G401 (cell line): Measurements from ENCODE around the gene FKBP3. TPM values are rescaled to one million over a fixed set of nuclear protein-coding genes. Genes with fewer than 3 reads are reported as not detected.

Source experiments
- DNase-seq: peaks from one replicate; pipeline ENCODE4 v3.0.0-alpha.2; 2015; ENCODE audit warnings: low spot score
- in situ Hi-C: cut with HindIII; loops from 2 replicates; pipeline ENCODE4 v1.10.0; 2016; ENCODE audit warnings: low sequenced_read_pairs, mixed read lengths
- total RNA-seq: library from RNA; depleted of rRNA; stranded (reverse); fragments of >200 nt; shearing (Covaris generic); gene quantifications from 2 replicates; pipeline ENCODE4 v1.2.3, GENCODE V29; 2014; rRNA removed

The FKBP3 gene
- total RNA-seq, 1 experiment from 2014 or later: 77.7 TPM

DNA sequence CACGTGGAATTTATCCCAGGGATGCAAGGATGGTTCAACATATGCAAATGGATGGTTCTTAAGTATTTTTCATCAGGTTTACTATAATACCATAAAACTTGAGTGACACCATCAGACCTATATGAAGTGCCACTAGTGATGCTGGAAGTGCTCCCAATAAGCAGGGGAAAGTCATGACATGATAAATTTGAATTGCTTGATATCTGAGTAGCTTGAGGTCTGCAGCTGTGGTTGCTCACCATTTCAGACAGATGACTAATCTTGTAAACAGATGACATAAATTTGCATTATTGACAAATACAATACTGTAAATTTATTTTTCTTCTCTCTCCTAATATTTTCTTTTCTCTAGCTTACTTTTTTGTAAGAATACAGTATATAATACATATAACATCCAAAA, 64.1 kb downstream of the FKBP3 start:
- no peak for DNase-seq
- in situ Hi-C loops: no loop called here

DNA sequence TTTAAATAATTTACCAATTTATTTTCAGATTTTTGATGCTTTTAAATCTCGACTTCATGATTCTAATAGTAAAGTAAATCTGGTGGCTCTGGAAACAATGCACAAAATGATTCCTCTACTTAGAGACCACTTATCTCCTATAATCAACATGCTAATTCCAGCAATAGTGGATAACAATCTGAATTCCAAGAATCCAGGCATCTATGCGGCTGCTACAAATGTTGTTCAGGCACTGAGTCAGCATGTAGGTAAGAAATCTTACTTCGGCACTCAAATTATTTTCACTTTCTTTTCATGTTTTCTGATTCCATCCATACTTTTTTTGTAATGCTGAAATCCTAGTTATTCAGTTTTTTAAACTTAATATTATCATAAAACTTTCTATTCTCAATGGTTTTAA, 65.9 kb downstream of the FKBP3 start:
- no peak for DNase-seq
- in situ Hi-C loops: no loop called here

DNA sequence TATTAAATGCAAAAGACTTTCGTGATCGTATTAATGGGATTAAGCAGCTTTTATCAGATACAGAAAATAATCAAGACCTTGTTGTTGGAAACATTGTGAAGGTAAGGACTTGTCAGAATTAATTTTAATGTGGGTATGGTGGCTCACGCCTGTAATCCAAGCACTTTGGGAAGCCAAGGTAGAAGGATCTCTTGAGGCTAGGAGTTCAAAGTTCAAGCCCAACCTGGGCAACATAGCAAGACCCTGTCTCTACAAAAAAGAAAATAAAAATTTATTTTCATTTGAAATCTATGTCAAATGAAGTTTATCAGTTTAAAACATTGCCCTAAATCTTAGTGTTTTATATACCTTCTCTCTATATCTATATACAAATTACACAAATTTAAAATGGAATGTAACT, 67.6 kb downstream of the FKBP3 start:
- DNase-seq: no peak
- in situ Hi-C loops: no loop called here

DNA sequence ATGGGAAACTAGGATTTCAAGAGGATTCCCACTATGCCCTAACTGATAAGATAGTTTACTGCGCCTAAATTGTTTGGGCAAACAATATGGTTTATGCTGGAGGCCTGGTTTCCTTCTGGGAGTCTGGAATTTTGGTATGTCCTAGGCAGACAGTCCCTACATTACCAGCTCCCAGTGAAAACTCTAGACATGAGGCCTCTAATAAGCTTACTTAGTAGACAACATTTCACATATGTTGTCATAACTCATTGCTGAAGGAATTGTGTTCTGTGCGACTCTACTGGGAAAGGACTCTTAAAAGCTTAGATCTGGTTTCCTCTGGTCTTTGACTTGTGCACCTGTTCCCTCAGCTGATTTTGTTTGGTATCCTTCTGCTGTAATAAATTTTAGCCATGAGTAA, 68.3 kb downstream of the FKBP3 start:
- no peak for DNase-seq
- in situ Hi-C loops: no loop called here

Other genes with a start within 250 kb of the FKBP3 start
- 0.68 and 2.7 TPM in 2 replicates for gene KLHL28, start 172.5 kb downstream of the FKBP3 start, total RNA-seq
- gene TOGARAM1, start 172.3 kb downstream of the FKBP3 start, total RNA-seq: 4.4 and 6.8 TPM in 2 replicates
- gene PRPF39, start 50.4 kb downstream of the FKBP3 start, total RNA-seq: 27.1 and 28.3 TPM in 2 replicates
- 4.4 and 4.7 TPM in 2 replicates for gene FANCM, start 1.4 kb upstream of the FKBP3 start, total RNA-seq
- gene MIS18BP1, start 118.7 kb upstream of the FKBP3 start, total RNA-seq: 24.2 and 32.8 TPM in 2 replicates